OCI-M1 (cell line): ENCODE results near the gene MMD.
A peak's percentile ranks its signal among the peaks of the same experiment; 100 is the strongest.
"Not testable (repeated sequence)": the region's sequence is repeated elsewhere in the genome, so short reads cannot be mapped to it uniquely, and the experiment has no call there.

Source experiments
- DNase-seq: peaks from one replicate; lab custom pipeline; 2025; lab: John Stamatoyannopoulos, UW

MMD gene

GRCh38 chr17:55443904-55444303 is 22.3 kb upstream of the MMD start:
- DNase-seq: no peak

- no peak for DNase-seq
These were observed 21.5 kb upstream of the MMD start for GRCh38 chr17:55442953-55443683.

GRCh38 chr17:55442462-55442861 is 20.8 kb upstream of the MMD start:
- no peak for DNase-seq

GRCh38 chr17:55441544-55441943 is 19.9 kb upstream of the MMD start:
- no peak for DNase-seq

- DNase-seq: peak; percentile 17
These were observed 18.8 kb upstream of the MMD start for GRCh38 chr17:55440391-55440790.

GRCh38 chr17:55437159-55437605 is 15.5 kb upstream of the MMD start:
- peak; percentile 17 for DNase-seq

GRCh38 chr17:55436224-55437158 is 14.9 kb upstream of the MMD start:
- DNase-seq: peak; percentile 30

- DNase-seq: no peak
These were observed 13.8 kb upstream of the MMD start for GRCh38 chr17:55435408-55435807.

- DNase-seq: no peak
These were observed 13.1 kb upstream of the MMD start for GRCh38 chr17:55434721-55435120.

- DNase-seq: no peak
These were observed 12.2 kb upstream of the MMD start for GRCh38 chr17:55433629-55434422.

GRCh38 chr17:55433029-55433628 is 11.5 kb upstream of the MMD start:
- DNase-seq: no peak

- DNase-seq: peak; percentile 36
These were observed 10.9 kb upstream of the MMD start for GRCh38 chr17:55432358-55433028.

GRCh38 chr17:55431914-55432313 is 10.3 kb upstream of the MMD start:
- DNase-seq: not testable (repeated sequence)

- DNase-seq: peak; percentile 21
These were observed 9.1 kb upstream of the MMD start for GRCh38 chr17:55430541-55431288.

- no peak for DNase-seq
These were observed 5.9 kb upstream of the MMD start for GRCh38 chr17:55427587-55427882.

- DNase-seq: peak; percentile 9
These were observed 5.4 kb upstream of the MMD start for GRCh38 chr17:55426851-55427586.

- no peak for DNase-seq
These were observed 3.4 kb upstream of the MMD start for GRCh38 chr17:55424893-55425540.

- DNase-seq: no peak
These were observed 1.9 kb upstream of the MMD start for GRCh38 chr17:55423535-55423934.

- not testable (repeated sequence) for DNase-seq
These were observed 1.2 kb upstream of the MMD start for GRCh38 chr17:55422828-55423164.

- DNase-seq: peak; percentile 57
These were observed 858 bp downstream of the MMD start for GRCh38 chr17:55420776-55421178.
